ENCODE measurements around the gene LCN15.

DNA sequence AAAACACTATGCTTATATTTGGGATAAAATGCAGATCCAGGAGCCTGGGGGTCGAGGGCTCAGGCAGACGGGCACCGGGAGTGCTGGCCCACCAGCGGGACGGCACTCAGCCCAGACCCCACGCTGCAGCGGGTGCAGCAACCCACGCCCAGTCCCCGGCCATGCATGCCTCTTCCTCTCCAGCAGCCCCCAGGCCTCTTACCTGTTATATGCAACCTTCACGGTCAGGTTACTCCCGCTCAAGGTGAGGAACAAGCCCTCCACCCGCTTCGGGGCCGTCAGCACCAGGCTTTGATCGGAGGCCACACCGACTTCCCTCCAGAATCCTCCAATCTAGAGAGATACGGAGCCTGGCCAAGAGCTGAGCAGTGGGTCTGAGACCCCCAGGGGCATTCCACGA, 7.5 kb downstream of the LCN15 start:
- TF ChIP-seq, protein P1, sequence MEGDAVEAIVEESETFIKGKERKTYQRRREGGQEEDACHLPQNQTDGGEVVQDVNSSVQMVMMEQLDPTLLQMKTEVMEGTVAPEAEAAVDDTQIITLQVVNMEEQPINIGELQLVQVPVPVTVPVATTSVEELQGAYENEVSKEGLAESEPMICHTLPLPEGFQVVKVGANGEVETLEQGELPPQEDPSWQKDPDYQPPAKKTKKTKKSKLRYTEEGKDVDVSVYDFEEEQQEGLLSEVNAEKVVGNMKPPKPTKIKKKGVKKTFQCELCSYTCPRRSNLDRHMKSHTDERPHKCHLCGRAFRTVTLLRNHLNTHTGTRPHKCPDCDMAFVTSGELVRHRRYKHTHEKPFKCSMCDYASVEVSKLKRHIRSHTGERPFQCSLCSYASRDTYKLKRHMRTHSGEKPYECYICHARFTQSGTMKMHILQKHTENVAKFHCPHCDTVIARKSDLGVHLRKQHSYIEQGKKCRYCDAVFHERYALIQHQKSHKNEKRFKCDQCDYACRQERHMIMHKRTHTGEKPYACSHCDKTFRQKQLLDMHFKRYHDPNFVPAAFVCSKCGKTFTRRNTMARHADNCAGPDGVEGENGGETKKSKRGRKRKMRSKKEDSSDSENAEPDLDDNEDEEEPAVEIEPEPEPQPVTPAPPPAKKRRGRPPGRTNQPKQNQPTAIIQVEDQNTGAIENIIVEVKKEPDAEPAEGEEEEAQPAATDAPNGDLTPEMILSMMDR (conservative IDR thresholded peaks at IDR 0.05; ENCODE audit: low read depth, low read length): no peak
- TF ChIP-seq EZH2phosphoT487 (IDR thresholded peaks at IDR 0.05; ENCODE audit: borderline replicate concordance, low read length): no peak
- no peak for TF ChIP-seq EZH2 (IDR thresholded peaks at IDR 0.05; ENCODE audit: low read length, unreplicated experiment)

Data from PC-3 (cell line).